Measurements from ENCODE around the gene HNRNPUL2.
A peak's percentile ranks its signal among the peaks of the same experiment; 100 is the strongest.

Gene HNRNPUL2

GRCh38 chr11:62727872-62728170 is 564 bp upstream of the HNRNPUL2 start:
- peaks cover 87% of the 10 kb centered on the region for H3K79me2 ChIP-seq (ENCODE audit: control insufficient read depth, low read length)
- no peaks in the 10 kb centered on the region for H3K9me3 ChIP-seq (ENCODE audit: control insufficient read depth, insufficient read depth, low read length)

GRCh38 chr11:62726915-62727164 is 417 bp downstream of the HNRNPUL2 start:
- peak overlapping the region; percentile 90 for H3K4me3 ChIP-seq (ENCODE audit: low read length)
- peak overlapping the region; percentile 92 for H3K27ac ChIP-seq (ENCODE audit: low read depth, low read length)
- H3K27me3 ChIP-seq (ENCODE audit: control insufficient read depth, low read length), result no peaks in the 10 kb centered on the region
- H4K20me1 ChIP-seq (ENCODE audit: control insufficient read depth, insufficient read depth, low read depth, low read length), result peaks cover 25% of the 10 kb centered on the region
- TF ChIP-seq, protein P1, sequence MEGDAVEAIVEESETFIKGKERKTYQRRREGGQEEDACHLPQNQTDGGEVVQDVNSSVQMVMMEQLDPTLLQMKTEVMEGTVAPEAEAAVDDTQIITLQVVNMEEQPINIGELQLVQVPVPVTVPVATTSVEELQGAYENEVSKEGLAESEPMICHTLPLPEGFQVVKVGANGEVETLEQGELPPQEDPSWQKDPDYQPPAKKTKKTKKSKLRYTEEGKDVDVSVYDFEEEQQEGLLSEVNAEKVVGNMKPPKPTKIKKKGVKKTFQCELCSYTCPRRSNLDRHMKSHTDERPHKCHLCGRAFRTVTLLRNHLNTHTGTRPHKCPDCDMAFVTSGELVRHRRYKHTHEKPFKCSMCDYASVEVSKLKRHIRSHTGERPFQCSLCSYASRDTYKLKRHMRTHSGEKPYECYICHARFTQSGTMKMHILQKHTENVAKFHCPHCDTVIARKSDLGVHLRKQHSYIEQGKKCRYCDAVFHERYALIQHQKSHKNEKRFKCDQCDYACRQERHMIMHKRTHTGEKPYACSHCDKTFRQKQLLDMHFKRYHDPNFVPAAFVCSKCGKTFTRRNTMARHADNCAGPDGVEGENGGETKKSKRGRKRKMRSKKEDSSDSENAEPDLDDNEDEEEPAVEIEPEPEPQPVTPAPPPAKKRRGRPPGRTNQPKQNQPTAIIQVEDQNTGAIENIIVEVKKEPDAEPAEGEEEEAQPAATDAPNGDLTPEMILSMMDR (IDR thresholded peaks at IDR 0.05; ENCODE audit: low read depth, low read length, poor library complexity, severe bottlenecking), result no peak
- no peak for TF ChIP-seq EZH2phosphoT487 (IDR thresholded peaks at IDR 0.05; ENCODE audit: borderline replicate concordance, low read length)
- peaks cover 29% of the 10 kb centered on the region for H3K4me1 ChIP-seq (ENCODE audit: control insufficient read depth, low read length)
- H3K9me3 ChIP-seq (ENCODE audit: control insufficient read depth, insufficient read depth, low read length), result no peaks in the 10 kb centered on the region
- H3F3A ChIP-seq (ENCODE audit: control insufficient read depth, insufficient read depth), result no peaks in the 10 kb centered on the region; the same call in 1 of the 2 replicates
- H3K79me2 ChIP-seq (ENCODE audit: control insufficient read depth, low read length), result peaks cover 87% of the 10 kb centered on the region
- no peaks in the 10 kb centered on the region for H3K9me2 ChIP-seq (replicated peaks; ENCODE audit: control insufficient read depth, low read length)
- peaks cover 72% of the 10 kb centered on the region for H3K36me3 ChIP-seq (ENCODE audit: control insufficient read depth, low read length)
- H3K4me2 ChIP-seq (ENCODE audit: low read length), result peak overlapping the region; percentile 85

More at GRCh38 chr11:62727872-62728170, 564 bp upstream of the HNRNPUL2 start:
- H3K27me3 ChIP-seq (ENCODE audit: control insufficient read depth, low read length), result no peaks in the 10 kb centered on the region
- peak overlapping the region; percentile 92 for H3K27ac ChIP-seq (ENCODE audit: low read depth, low read length)
- no peaks in the 10 kb centered on the region; the same call in 1 of the 2 replicates for H3F3A ChIP-seq (ENCODE audit: control insufficient read depth, insufficient read depth)
- peaks cover 29% of the 10 kb centered on the region for H3K4me1 ChIP-seq (ENCODE audit: control insufficient read depth, low read length)
- H4K20me1 ChIP-seq (ENCODE audit: control insufficient read depth, insufficient read depth, low read depth, low read length), result peaks cover 25% of the 10 kb centered on the region
- peaks cover 68% of the 10 kb centered on the region for H3K36me3 ChIP-seq (ENCODE audit: control insufficient read depth, low read length)
- TF ChIP-seq, protein P1 (IDR thresholded peaks at IDR 0.05; ENCODE audit: low read depth, low read length, poor library complexity, severe bottlenecking), result no peak
- no peak for TF ChIP-seq EZH2phosphoT487 (IDR thresholded peaks at IDR 0.05; ENCODE audit: borderline replicate concordance, low read length)
- H3K9me2 ChIP-seq (replicated peaks; ENCODE audit: control insufficient read depth, low read length), result no peaks in the 10 kb centered on the region
- H3K4me2 ChIP-seq (ENCODE audit: low read length), result peak overlapping the region; percentile 85
- peak overlapping the region; percentile 90 for H3K4me3 ChIP-seq (ENCODE audit: low read length)

DNA sequence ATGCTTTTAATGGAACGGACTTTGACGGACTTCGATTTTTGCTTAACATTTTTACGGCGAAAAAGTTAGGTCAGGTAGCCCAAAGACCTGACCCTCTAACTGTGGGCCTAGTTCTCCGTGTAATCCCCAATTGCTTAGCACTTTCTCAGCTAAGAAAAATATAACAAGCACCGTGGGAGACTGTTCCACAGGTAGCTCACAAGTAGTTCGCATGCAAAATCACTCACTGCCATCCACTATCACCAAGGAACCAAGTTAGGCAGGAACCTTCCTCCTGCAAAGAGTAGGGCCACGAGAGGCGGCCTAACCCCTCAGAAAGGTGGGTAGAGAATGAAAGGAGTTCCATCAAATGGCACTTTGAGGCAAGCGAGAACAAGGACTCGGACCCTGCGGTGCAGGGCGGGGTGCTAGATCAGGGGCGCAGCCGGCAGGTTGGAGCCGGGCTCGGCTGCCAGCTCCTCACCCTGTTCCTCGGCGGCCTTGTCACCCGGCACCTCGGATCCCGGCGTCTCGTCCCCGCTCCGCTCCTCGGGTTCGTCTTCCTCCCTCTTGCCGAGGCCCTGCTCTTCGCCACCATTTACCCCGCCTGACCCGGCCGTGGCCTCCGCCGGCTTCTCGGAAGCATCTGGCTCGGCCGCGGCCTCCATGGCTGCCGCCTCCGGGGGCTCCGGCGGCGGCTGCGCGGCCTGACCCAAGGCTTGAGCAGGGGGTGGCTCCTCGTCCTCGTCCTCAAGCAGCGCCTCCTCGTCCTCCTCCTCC is 922 bp downstream of the HNRNPUL2 start:
- peak overlapping the region; percentile 85 for H3K4me2 ChIP-seq (ENCODE audit: low read length)
- H3K27ac ChIP-seq (ENCODE audit: low read depth, low read length), result peak overlapping the region; percentile 92
- H3K4me1 ChIP-seq (ENCODE audit: control insufficient read depth, low read length), result peaks cover 27% of the 10 kb centered on the region
- H3K9me3 ChIP-seq (ENCODE audit: control insufficient read depth, insufficient read depth, low read length), result no peaks in the 10 kb centered on the region
- H3F3A ChIP-seq (ENCODE audit: control insufficient read depth, insufficient read depth), result no peaks in the 10 kb centered on the region; the same call in 1 of the 2 replicates
- no peaks in the 10 kb centered on the region for H3K27me3 ChIP-seq (ENCODE audit: control insufficient read depth, low read length)
- peak overlapping the region; percentile 90 for H3K4me3 ChIP-seq (ENCODE audit: low read length)
- peaks cover 73% of the 10 kb centered on the region for H3K36me3 ChIP-seq (ENCODE audit: control insufficient read depth, low read length)
- no peak for TF ChIP-seq EZH2phosphoT487 (IDR thresholded peaks at IDR 0.05; ENCODE audit: borderline replicate concordance, low read length)
- TF ChIP-seq, protein P1 (IDR thresholded peaks at IDR 0.05; ENCODE audit: low read depth, low read length, poor library complexity, severe bottlenecking), result no peak
- H3K79me2 ChIP-seq (ENCODE audit: control insufficient read depth, low read length), result peaks cover 87% of the 10 kb centered on the region
- peaks cover 25% of the 10 kb centered on the region for H4K20me1 ChIP-seq (ENCODE audit: control insufficient read depth, insufficient read depth, low read depth, low read length)
- no peaks in the 10 kb centered on the region for H3K9me2 ChIP-seq (replicated peaks; ENCODE audit: control insufficient read depth, low read length)
